Hematopoietic multipotent progenitor cell (in vitro differentiated cells): ENCODE data around the gene CCDC69. TPM values are rescaled to one million over a fixed set of nuclear protein-coding genes. Genes with fewer than 3 reads are reported as not detected.

Experiments
- DNase-seq, 3 donors: peaks; one replicate each; pipeline ENCODE4 v3.0.0-alpha.2; 2011 to 2015; ENCODE audit warnings: low read depth in 2 of 3, low spot score in 2 of 3
- total RNA-seq: library from RNA; depleted of rRNA; stranded (reverse); fragments of >200 nt; gene quantifications from one replicate; pipeline ENCODE4 v1.2.3, GENCODE V29; 2012

Gene CCDC69
- total RNA-seq, 1 donor: 33.7 TPM

- DNase-seq: no peak
These were observed 52.4 kb downstream of the CCDC69 start for GRCh38 chr5:151171529-151171928.

- no peak for DNase-seq
These were observed 55.1 kb downstream of the CCDC69 start for GRCh38 chr5:151168602-151169344.

DNA sequence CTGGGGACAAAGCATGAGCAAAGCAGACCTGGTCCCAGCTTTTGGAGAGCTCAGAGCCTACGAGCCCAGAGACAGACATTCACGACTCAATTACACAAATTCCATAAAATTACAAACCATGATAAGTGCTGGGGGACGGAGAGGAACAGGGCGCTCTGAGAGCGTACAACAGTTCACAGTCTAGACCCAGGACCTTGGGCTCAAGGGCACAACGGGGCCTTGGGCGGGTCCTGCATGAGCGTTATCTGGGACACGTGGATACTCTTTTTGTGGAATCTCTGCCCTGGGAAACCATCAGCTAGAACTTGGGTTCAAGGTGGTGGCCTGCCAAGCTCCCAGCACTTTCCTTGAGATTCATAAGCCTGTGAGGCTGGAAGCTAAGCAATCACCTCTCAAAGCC, 56.9 kb downstream of the CCDC69 start:
- DNase-seq: no peak

DNA sequence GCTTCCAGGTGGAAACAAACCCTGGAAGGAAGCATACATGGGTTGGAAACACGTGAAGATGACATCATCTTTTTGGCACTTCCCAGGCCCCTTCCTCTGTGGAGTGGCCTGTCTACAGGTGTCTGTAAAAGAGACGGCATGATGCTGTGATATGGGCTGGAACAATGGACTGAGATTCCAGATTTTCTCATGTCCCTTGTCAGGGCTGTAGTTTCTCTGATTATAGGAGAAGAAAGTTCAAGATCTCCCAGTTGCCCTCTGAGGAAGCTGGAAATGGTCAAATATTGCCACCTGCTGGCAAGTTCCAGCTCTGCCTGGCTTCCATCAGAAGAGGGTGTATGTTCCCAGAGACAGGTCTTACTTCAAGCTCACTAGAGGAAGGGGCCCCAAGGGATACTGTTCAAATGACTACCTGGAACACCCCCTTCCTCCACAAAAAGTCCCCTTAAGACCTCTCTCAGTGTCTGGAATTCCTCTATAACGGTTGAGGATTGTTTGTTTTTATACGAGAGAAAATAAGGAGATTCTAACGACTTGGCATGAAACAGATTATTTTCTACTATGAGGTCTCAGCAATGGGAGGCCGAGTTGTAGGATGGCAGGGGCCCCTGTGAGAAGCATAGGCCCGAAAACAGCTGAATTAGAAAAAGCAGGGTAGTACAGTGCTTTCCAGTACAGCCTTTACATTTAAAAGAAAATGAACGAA, 59.1 kb downstream of the CCDC69 start:
- peak; percentile 58 to 90 (median 73) for DNase-seq

DNA sequence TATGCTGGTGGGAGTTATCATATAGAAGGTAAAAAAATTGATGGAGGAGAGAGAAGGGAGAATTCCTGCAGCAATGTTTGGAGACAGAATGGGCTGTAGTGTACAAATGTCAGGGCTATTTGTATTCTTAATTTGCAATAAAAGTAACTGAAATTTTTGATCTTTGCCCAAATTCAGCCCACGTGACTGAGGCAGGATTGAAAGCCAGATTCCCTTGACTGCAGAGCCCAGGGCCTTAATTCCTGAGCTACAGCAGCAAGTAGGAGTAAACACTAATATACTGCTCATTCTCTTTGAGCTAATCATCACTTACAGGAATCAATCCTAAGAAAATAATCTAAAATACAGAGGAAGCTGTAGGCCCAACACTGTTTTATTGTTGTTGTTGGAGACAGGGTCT, 61.1 kb downstream of the CCDC69 start:
- no peak for DNase-seq

DNA sequence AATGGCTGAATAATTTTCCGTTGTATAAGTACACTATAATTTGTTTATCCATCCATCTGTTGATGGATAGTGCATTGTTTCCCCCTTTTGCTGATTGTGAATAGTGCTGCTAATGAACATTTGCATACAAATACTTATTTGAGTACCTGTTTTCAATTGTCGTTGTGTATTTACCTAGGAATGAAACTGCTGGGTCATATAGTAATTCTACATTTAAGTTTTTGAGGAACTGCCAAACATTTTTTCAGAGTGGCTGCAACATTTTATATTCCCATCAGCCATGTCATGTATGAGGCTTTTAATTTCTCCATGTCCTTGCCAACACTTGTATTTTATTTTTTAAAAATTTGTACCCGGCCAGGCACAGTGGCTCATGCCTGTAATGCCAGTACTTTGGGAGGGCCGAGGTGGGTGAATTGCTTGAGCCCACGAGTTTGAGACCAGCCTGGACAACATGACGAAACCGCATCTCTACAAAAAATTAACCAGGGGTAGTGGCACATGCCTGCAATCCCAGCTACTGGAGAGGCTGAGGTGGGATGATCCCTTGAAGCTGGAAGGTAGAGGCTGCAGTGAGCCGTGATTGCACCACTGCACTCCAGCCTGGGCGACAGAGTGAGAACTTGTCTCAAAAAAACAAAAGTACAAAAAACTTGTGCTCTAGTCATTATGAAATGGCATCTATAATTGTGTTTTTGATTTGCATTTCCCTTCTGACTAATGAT, 64.1 kb downstream of the CCDC69 start:
- no peak for DNase-seq

DNA sequence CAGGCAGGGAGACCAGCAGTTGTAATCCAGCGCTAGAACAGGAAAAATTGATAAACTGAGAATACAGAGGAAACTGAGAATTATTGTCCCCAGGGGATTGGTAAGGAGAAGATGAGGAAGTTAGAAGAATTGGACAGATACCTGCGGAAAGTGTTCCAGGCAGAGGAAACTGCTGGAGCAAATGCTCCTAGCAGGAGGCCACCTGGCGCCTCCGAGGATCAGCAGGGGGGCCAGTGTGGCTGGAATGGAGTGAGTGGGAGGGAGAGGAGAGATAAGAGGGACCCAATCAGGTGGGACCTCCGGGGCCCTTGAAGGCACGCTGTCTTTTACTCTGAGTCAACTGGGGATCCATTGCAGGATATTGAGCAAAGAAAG, 65.6 kb downstream of the CCDC69 start:
- DNase-seq: no peak

DNA sequence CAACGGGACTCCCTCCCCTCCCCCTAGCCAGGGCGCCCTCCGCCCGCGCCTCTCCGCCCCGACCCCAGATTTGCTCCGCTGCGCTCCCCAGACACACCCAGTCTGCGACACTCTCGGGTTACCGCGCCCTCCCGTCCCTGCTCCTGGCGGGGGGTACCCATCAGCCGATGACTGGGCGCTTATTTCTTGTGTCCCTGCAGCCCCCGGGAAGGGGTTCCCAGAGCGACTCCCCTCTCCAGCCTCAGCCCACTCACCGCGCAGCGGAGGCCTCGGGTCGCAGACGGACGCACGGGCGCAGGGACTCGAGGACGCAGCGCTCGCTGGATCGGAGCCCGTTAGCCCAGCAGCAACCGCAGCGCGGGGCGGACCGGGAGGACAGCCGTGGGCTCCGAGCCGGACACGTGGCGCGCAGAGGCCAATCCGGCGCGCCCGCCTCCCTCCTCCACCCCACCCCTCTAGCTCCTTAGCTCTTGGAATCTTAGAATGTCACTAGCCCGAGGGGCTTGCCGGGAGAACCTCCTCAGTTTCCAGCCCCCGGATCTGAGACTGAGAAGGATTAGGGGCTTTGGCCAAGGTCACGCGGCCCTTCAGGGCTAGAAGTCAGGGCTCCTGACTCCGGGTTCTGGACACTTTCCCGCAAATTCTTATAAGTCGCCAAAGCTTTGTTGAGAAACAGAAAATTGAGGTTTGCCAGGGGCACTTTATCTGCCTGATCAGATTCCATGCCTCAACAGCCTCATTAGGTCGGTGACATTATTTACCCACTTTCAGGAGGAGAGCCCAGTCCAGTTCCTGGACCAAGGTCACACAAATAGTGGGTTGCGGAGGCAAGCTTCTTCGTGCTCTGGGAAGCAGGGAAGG, 66.2 kb downstream of the CCDC69 start, which contains the start of gene ANXA6:
ANXA6 (minus strand) TSS at position 354 of the 861 bp plus-strand sequence. CDS start 9,878 bp downstream, outside the sequence.
- DNase-seq: peak in 2 of 3 donors; percentile 64 to 65

DNA sequence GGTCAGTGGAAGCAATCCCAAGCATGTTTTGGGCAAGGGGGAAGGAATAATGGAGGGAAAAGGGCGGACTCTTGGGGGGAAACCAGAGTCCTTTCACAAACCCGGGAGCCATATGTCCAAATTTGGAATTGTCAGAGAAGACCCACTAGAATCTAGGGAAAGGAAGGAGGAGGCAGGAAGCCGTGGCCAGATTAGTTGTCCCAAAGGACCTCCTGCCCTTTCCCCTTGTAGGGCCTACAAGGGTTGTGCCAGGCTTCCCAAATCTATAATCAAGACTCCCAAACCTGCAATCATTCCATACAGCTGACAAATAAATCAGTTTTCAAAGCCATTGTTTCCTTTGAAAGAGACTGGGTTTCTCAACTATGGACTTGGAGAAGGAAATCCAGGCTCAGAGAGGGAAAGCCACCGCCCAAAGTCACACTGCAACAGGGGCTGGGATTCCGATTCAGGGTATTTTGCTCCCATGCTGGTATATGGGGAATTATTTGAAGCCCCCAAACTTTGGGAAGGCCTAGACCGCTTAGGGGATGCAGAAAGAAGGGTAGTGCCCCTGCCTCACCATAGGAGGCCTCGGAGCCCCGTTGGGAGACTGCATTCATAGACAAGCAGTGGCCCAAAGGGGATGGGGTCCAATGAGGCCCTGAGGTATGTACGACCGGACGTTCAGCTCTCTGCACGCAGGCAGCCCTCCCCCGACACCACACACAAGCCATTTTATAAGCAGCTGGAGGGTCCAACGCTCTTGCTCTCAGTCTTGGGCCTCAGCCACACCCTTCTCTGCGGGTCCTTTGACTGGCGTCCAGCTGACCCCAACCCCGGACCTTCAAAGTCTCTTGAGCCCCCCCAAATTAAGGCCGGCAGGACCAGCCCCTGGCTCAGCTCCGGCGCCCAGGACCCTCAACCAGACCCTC, 67.1 kb downstream of the CCDC69 start:
- peak in 1 of 3 donors; percentile 43 for DNase-seq

DNA sequence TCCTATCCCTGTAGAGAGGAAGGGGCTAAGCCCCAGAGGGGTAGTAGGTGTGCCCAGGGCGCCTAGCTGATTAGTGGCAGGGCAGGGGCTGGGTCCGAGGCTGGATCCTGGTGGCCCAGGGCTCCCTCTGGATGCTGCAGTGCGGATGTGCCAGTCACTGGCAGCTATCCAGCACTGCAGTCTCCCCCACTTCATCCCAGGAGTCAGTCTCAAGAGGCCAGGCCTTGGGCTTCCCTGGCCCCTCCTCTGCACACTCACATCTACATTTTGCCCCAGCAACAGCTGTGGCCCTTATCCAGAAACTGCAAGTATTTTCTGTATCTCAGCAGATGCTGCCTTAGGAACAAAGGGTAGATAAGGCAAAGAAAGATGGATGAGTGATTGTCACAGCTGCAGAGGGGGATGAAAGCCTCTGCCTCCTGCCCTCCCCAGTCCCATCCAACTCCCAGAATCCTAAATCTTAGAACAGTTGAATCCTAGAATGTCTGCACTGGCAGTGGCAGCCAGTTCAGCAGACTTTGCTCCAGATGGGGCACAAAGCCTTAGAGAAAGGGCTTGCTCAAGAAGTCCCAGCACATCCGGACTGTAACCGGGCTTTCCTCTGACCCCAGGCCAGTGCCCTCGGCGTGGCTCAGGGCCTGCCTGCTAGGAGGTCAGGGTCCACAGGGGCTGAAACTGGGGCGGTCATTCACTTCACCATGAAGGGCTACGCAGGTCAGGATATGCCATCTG, 68.0 kb downstream of the CCDC69 start:
- DNase-seq: peak in 1 of 3 donors; percentile 48

- DNase-seq: no peak
These were observed 68.7 kb downstream of the CCDC69 start for GRCh38 chr5:151154931-151155774.

GRCh38 chr5:151153766-151154272, 70.1 kb downstream of the CCDC69 start:
- DNase-seq: no peak

DNA sequence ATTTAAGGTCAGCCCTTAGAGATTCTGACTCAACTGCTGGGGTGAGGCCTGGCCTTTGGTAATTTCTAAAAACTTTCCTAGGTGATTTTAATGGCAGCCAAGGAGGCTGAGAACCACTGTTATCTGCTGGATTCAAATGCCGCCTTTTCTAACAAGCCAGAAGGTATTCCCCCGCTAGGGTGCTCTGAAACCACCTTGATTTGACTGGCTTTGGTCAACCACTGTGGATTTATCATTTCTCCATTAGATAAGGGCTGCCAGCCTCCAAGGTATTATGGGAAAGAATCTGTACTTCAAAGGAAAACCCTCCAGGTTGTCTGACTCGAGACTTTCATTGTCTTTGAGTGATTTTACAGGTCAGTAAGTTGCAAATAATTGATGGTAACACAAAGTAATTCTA, 70.6 kb downstream of the CCDC69 start:
- no peak for DNase-seq

DNA sequence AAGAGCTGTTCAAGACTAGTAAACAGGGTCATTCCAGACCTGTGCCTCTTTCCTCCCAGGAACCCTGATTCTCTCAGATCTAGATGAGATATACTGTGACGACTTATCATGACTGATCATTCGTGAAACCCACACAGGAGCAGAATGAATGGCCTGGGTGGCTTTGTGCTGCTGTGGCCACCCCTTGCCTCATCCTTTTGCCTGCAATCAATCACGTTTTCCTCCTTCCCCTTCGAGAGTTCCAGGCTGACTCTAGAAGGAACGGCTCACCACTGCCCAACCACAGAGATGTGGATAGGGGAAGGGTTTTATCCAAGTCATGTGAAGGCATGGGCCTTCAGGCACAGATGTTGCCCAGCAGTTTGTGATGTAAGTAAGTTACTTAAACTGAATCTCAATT, 72.1 kb downstream of the CCDC69 start:
- peak in 2 of 3 donors; percentile 24 to 62 for DNase-seq

DNA sequence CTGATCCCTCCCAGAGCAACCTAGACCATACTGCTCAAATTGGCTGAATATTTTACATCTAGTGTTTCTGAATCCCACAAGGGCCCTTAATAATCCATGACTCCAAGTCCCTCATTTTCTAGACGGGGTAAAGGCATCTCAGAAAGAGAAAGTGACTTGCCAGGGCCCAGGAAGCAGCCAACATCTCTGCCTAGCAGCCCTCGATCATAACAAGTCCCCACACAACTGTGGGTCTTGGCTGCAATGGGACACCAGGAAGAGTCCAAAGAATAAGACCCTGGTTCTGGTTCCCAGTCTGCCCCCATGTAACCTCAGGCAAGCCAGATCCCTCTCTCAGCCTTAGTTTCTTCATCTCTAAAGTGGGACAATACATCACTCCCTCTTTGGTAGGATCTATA, 72.6 kb downstream of the CCDC69 start:
- DNase-seq: no peak

DNA sequence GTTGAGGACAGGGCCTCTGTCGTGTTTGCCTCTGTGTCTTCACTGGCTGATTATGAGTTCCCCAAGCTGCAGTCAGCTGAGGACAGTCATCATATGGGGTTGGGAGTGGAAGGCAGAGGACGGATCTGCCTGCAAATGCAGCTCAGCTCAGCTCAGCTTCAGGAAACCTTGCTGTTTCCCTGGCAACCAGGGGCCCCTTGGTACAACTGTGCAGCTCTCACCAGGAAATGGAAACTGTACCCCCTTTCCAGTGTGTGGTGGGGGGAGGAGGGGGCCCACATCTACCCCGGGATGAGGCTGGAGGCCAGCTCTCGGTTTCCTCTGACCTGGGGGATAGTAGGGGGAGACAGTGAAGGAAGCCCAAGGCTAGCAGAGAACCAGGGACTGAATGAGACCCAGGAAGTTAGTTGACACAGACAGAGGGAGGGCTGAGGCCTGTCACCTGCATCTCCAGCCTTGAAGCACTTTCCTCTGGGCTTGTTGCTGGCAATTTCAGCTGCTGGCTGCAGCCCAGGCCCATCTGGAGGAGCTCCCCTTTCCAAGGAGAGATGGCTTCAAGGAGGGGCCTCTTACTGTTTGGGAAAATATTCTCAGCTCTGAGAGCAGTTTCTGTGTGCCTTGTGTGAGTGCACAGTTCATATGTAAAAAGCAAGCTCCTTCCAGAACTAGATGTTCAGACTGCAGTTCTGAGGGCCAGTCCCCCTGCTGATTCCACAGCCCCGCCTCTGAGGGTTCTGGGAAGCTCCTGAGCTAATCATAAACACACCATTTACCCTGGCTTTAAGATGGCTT, 73.2 kb downstream of the CCDC69 start:
- peak in 2 of 3 donors; percentile 73 to 74 for DNase-seq

- DNase-seq: no peak
These were observed 75.3 kb downstream of the CCDC69 start for GRCh38 chr5:151148583-151148982.
